HG03575 (cell line): ENCODE measurements around the gene EFCC1.

ENCODE experiments used
- ATAC-seq: cut with Tn5 transposase; IDR thresholded peaks from one replicate; pipeline ENCODE4 v1.9.1; 2021; ENCODE audit not compliant: unreplicated experiment, insufficient number of reproducible peaks, low FRiP score; ENCODE audit errors: extremely low read depth

The EFCC1 gene

DNA sequence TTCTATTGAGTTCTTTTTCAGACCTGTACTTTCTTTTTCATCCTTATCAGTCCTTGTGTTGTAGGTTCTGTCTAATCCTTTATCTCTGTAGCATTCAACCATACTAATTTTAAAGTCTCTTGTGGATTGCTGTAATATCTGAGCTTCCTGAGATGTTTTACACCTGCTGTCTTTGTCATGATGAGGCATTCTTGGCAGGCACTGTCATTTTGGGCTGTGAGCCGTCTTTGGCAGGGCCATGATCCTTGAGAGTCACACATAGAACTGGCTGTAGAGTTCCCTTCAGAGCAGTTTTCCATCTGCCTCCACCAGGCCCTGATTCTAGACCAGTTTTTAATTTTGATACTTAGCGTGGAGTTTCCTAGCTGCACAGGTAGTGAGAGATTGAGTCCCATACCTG is 6.7 kb downstream of the EFCC1 start:
- no peak for ATAC-seq

DNA sequence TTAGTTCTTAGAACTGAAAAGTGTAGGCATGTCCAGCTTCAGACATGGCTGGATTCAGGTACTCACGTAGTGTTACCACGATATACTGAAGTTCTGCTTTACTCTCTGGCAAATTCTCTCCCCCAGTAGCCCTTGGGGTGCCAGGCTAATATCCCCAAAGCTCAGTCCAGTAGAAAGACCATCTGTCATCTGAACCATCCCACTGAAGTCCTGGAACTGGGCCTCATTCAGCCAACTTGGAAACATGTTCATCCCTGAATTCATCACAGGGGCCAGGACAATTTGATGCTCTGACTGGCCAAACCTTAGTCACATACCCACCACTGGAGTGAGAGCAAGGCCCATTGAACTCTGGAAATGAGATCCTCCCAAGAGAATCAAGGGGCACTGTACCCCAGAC is 8.2 kb downstream of the EFCC1 start:
- no peak for ATAC-seq

DNA sequence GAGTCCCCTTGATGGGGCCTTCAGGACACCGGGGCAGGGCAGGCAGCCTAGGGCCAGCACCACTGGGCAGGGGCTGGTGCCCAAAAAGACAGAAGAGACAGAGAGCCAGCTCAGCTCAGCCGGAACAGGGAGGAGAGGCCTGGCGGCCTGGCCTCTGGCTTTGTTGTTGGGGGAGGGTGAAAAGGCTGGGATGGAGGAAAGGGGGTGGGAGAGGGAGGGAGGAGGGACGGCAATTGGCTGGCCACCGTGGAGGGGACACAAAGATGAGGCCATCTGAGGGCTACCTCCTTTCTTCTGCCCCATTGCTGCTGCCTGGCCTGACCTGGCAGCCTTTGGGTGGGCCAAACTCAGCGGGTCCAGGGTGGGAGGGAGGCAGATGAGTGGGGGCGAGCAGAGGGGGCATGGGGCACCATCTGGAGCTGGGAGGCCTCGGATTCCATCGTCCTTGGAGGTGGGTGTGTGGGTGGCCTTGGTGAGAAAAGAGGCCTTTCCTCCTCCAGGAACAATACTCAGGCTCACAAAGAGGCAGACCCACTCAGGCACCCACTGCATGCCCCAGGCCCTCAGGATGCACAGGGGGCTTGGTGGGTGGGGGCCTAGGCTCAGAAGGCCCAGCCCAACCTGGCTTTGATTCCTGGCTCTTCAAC is 9.3 kb downstream of the EFCC1 start:
- no peak for ATAC-seq

DNA sequence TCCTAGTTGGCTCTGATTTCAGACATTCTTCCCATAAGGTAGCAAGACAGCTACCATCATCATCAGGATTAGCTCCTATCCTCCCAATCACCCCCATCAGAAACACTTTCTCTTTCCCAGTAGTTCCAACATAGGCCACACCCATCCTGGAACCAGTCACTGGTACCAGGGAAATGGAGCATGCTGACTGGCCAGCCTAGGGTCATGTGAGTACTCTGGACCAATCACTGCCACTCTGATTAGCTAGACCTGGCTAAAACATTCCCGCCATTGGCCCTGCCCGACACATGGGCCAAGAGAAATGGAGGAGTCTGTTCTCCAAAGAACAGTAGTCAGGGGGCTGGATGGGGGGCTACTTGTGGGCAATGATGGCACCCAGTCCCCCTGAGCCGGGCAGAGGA is 12.4 kb downstream of the EFCC1 start:
- ATAC-seq, result no peak

DNA sequence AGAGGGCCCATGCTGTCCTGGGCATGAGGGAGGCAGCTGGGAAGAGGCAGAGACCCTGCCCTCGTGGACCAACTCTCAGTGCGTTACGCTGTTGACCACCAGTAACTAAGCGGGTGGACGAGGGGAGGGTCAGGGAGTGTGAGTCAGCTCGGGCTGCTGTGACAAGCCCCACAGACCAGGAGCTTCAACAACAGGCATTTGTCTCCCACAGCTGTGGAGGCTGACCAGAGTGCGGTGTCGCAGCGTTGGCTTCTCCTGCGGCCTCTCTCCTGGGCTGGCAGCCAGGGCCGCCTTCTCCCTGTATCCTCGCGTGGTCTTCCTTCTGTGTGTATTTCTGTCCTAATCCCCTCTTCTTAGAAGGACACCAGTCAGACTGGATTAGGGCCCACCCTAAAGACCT is 13.0 kb downstream of the EFCC1 start:
- ATAC-seq, result no peak

DNA sequence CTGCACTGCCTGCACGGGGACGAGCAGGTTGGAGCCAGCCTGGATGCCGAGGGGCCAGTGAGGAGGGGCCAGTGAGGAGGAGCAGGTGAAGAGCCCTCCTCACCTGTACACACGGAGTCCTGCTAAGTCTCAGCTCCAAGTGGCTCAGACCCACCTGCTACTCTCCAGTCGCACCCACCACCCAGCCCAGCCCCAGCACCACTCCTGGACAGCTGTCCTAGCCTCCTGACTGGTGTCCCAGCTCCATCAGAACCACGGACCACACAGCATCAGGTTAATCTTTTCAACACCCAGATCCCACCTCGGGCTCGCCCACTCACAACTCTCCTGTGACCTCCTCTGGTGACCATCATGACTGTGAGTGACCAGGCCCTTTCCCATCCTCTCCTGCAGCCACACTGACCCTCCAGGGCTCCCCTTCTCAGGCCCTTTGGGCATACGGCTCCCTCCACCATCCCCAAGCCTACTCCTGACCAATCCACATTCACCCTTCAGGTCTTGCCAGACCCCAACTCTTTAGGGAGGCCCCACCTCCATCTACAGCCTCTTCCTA is 13.8 kb downstream of the EFCC1 start:
- no peak for ATAC-seq

DNA sequence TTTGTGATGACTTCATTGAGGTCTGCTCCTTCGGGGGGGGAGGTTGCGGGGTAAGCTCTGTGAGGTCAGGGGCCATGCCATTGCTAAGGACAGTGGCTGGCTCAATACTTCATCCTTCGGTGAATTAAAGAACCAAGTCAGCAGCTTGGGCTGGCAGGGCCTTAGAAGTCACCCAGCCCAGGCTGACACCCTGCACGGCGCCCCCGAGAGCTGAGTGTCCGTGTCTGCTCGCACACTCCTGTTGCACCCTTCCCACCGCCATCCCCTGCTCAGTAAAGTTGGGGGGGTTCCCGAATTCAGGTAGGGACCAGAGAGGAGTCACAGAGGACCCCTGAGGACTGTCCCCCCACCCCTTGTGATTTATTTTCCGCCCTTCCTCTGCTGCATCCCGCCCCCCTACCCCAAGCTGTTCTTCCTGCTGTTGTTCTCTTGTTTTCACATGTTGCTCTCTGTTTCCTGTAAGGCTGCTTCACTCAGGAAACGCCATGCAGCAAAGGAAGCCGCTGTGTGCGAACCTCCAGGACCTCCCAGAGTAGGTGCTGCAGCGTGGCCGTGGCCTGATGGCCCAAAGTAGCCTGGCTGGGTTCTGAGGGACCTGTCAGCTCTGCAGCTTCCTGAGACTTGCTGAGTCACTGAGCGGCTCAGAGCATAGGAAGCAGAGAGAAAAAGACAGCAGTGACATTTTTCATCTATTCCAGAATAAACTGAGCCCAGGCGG is 14.4 kb downstream of the EFCC1 start:
- no peak for ATAC-seq

DNA sequence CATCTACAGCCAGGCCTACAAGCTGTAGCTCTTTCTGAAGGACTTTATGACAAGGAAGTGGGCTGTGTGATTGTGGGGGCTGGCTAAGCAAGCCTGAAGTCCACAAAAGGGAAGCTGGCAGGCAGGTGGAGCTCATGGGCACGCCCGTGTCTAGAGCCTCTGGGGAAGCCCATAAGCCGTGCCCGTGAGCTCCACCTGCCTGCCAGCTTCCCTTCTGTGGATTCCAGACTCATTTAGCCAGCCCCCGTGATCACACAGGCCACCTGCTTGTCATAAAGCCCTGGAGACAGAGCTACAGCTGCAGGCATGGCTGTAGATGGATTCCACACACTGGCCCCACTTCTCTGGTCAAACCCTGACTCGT is 15.2 kb downstream of the EFCC1 start:
- no peak for ATAC-seq

DNA sequence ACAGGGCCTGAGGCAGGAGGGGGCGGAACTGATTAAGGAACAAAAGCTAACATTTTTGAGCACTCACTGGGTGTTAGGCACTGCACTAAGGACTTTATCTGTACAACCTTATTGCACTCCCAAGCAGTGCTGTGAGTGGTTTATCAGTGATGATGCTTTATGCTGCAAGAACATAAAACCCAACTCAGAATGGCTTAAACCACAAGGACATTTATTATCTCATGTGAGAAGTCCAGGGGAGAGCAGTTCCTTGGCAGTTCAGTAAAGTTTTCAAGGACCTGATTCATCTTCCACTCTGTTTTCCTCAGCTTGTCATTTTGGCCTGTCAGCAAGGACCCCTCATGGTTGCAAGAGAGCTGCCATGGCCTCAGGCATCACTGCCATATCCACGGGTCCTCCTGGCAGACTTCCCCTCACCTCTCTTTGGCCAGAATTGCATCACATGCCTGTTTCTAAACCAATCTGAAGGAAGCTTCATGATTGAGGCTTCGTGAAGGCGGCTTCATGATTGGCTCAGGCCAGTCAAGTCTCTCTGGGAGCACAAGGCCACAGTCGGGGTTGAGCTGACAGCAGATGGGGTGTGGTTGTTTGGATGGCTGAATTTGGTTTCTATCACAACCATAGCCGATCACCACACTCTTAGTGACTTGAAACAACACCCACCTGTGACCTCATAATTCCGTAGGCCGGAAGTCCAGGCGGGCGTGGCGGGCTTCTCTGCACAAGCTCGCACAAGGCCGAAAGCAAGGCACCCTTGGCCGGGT is 15.8 kb downstream of the EFCC1 start:
- no peak for ATAC-seq

DNA sequence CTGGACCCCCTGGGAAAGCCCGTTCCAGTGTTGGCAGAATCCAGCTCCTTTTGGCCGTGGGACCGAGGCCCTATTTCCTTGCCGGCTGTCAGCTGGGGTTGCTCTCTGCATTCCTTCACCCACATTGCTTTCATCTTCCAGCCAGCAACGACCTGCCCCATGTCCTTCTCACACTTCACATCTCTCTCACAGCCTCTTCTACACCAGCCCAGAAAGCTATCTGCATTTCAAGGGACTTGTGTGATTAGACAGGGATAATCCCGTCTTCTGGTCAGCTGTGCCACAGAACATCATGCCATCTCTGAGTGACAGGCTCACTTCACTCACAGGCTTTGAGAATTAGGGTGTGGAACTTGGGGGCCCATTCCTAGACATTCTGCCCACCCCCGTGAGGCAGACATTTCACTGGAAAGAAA is 16.4 kb downstream of the EFCC1 start:
- ATAC-seq, result no peak

DNA sequence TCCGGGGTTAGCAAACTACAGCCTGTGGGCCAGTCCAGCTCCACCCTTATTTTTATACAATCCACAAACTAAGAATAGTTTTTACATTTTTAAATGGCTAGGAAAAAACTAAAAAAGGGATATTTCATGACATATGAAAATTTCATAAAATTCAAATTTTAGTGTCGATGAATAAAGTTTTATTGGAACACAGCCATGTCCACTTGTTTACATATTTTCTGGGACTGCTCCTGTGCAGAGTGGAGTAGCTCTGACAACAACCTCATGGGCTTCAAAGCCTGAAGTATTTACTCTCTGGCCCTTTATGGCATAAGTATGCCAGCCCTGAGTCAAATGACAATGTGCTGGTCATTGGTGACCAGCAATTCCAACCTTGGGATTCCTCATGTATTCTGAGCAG is 17.2 kb downstream of the EFCC1 start:
- no peak for ATAC-seq

DNA sequence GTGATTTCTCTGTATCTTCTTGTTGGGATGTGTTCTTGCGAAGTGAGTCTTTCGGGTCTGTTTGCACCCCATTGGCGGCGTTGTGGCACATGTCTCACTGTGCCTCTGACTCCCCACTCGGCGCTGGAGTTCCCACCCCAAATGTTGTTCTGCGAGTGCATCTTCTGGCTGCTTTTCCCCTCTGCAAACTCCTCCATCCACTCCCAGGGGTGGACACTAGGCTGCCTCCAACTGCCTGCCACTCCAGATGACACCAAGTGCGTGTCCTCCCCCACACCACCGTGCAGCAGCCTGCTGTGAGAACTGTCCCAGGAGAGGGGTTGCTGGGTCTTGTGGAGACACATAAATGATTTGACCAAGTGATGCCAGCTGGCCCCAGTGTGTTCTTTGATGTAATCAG is 17.6 kb downstream of the EFCC1 start:
- ATAC-seq, result no peak

DNA sequence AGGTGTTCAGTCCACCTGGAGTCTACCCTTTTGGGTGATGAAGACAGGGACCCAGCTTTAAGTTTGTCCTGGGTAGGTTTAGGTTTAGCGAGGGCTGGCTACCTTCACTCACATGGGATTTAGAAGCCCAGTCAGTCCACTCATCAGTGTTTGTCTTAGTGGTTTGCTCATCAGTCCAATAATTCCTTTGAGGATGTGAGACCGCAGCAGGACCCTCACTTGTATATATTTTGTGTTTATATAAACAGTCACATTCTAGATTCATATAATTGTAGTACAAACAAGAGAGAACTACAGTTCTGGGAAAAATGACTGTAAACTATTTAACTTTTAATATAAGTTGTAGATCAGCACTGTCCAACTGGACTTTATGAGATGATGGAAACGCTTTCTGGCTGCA is 18.2 kb downstream of the EFCC1 start:
- no peak for ATAC-seq

DNA sequence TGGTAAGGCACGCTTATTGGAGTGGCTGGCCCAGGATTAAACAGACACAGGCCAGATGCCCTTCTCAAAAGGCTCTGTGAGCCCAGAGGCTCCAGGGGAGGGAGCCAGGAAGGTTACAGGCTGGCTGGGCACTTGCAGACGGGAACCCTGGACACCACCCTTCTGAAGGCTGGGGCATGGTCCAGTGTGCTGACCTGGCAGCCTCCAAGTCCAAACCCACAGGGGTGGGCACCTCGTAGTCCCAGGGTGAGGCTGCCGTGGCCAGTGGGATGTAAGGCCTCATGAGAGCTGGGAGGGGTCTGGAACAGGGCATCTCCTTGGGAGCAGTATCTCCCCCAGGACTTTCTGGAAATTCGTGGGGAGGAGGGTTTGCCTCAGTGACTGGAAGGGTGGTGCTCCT is 19.6 kb downstream of the EFCC1 start:
- no peak for ATAC-seq

DNA sequence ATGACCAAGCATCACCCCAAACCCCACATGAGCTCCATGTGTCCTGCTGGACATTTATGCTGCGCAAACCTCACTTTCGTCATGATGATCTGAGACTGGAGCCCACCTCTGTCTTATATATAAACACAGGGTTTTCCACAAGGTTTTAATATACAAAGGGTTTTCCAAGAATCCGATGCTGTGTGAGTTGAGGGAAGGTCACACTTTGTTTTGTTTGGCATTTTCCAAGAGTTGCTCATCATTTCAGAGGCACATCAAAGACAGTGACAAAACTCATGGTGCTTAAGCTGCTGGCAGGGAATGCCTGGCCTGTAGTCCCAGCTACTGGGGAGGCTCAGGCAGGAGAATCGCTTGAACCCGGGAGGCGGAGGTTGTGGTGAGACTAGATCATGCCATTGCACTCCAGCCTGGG is 20.0 kb downstream of the EFCC1 start:
- ATAC-seq, result no peak

DNA sequence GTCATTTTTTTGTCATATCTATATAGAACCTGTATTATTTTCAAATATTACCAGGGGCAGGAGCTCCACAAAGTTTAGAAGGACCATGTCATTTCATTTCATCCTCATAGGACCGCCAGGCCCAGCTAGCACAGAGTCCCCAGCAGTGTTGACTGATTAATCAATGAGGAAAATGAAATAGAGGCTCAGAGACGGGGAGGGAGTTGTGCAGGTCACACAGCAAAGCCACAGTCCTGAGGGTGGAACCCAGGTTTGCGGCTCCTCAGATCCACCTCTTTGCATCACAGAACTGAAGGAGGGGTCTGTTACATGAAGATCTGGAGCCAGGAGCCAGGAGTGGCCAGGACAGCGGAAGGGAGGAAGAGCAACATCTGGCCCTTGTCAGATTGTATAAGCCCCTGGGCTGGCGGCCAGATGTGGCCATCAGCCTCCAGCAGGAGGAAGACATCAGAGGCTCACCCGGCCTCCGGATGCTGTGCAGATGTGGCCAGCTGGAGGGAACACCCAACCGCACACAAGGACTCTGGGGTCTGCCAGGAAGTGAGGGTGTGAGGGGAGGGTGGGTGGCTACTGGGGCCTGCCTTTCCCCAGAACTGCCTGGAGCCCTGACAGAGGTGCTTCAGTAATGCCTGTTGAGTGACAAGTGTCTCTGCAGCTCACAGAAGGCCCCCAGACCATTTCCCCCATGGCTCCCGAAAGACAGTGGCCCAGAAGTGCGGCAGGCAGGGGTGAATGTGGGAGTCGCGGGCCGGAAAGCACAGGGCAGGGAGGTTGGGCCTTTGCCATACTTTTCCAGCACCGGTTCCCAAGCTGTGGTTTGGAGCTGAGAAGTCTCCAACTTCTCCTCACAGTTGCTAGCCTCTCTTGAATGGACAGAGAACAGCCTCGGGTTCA is 21.3 kb downstream of the EFCC1 start:
- ATAC-seq, result no peak

DNA sequence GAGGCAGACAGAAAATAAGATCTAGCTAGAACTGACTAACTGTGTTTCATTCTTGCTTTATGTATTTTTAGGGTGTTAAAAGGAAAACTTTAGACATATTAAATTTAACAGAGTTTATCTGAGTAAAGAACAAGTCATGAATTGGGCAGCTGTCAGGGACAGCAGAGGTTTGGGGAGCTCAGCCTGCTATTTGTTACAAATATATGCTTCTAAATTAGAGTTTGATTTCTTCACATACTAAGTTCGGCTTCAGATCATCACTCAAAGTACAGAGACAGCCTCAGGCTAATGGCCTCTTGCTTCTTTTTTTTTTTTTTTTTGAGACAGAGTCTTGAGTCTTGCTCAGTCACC is 21.9 kb downstream of the EFCC1 start:
- ATAC-seq, result no peak

DNA sequence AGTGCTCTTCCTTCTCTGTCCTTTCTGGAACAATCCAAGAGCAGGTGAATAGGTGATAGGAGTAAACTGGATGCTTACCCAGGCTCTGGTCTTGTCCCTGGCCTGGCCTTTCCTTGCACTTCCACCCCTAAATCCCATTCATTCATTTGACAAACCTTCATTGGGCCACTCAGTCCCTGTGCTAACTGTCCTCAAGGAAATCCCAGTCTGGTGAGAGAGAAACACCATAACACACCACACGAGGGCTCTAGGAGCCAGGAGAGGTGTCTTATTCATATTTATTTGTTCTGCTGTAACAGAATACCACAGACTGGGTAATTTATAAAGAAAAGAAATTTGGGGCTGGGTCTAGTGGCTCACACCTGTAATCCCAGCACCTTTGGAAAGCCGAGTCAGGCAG is 22.8 kb downstream of the EFCC1 start:
- no peak for ATAC-seq

DNA sequence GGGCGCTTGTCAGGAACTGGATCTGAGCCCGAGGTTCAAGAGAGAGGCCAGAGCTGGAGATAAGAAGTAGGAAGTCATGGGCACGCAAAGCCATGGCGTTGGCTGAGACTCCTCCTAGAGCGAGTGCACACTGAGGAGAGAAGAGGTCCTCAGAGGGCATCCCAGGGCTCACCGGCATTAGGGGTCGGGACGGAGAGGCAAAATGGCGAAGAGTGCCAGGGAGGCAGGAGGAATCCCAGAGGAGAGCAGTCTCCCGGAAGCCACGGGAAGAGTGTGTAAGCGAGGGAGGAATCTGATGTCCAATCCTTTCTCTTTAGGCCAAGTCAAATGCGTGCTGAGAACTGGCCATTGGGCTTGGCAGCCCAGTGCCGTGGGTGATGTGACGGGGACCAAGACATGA is 24.0 kb downstream of the EFCC1 start:
- no peak for ATAC-seq
